Tibial nerve (tissue), 4 donors: ENCODE data around the gene NDRG3. TPM values are rescaled to one million over a fixed set of nuclear protein-coding genes. Genes with fewer than 3 reads are reported as not detected.

ENCODE experiments used
- DNase-seq, 2 donors: peaks; one replicate each; pipeline ENCODE4 v3.0.0-alpha.2; 2019; ENCODE audit warnings: low spot score in 2 of 2
- H3K27ac ChIP-seq, 4 donors: fragments of 200-600 bp; sonication (generic) in 3 of 4; one replicate each; pipeline ENCODE4 v1.5.1; 2017 to 2019; ENCODE audit warnings: mild to moderate bottlenecking in 1 of 4
- H3K27me3 ChIP-seq, 2 donors: fragments of 200-600 bp; sonication (generic) in 1 of 2; one replicate each; pipeline versions ENCODE4 v1.5.1 to v1.6.0; 2017 to 2019
- H3K36me3 ChIP-seq, 3 donors: fragments of 200-600 bp; sonication (generic); one replicate each; pipeline ENCODE4 v1.5.1; 2018 to 2019
- H3K4me1 ChIP-seq, 4 donors: fragments of 200-600 bp; sonication (generic) in 3 of 4; one replicate each; pipeline ENCODE4 v1.5.1; 2017 to 2019
- H3K4me3 ChIP-seq, 4 donors: fragments of 200-600 bp; sonication (generic) in 3 of 4; one replicate each; pipeline ENCODE4 v1.5.1; 2017 to 2019; ENCODE audit warnings: mild to moderate bottlenecking in 1 of 4, moderate library complexity in 1 of 4
- H3K9me3 ChIP-seq, 4 donors: fragments of 200-600 bp; sonication (generic) in 3 of 4; one replicate each; pipeline ENCODE4 v1.5.1; 2017 to 2019
- CTCF ChIP-seq, 5 experiments: fragments of 200-600 bp in 3 of 5; fragments of 450-650 bp in 2 of 5; sonication (generic) in 3 of 5; IDR thresholded peaks; one replicate each; pipeline ENCODE4 v1.5.1; 2016 to 2019; ENCODE audit warnings: antibody characterized with exemption in 5 of 5, mild to moderate bottlenecking in 3 of 5, moderate library complexity in 2 of 5
- EP300 ChIP-seq, 2 donors: sonication (generic); formaldehyde crosslinking; IDR thresholded peaks; one replicate each; pipeline ENCODE4 v1.6.1; 2017; ENCODE audit warnings: antibody characterized with exemption in 2 of 2, mild to moderate bottlenecking in 1 of 2
- POLR2A ChIP-seq, 2 donors: fragments of 450-650 bp; IDR thresholded peaks; one replicate each; pipeline ENCODE4 v1.6.1; 2017; ENCODE audit warnings: antibody characterized with exemption in 2 of 2, mild to moderate bottlenecking in 2 of 2, moderate library complexity in 2 of 2
- WGBS, 2 donors: methylation state at CpG; one replicate each; pipeline ENCODE4 v1.1.5; 2018; 5-methylcytosine and 5-hydroxymethylcytosine counted together
- total RNA-seq, 4 donors: library from RNA; depleted of rRNA; stranded (reverse); fragments of >200 nt; gene quantifications; one replicate each; pipeline ENCODE4 v1.1.0, GENCODE V29; 2016

Gene NDRG3
- total RNA-seq, 4 donors from 2014 or later: 13.9 to 21.9 (median 19.2) TPM

- DNase-seq: no peak
- Histone ChIP-seq H3K27ac (no peak overlapping the region), H3K4me1 (no peaks in the 10 kb centered on the region), H3K4me3 (no peak overlapping the region), H3K27me3 (no peaks in the 10 kb centered on the region), H3K36me3 (no peaks in the 10 kb centered on the region), H3K9me3 (no peaks in the 10 kb centered on the region)
- WGBS, 2 donors: 85 to 96% methylated on average over 9 to 11 of the region's 11 CpGs
- no peak for TF ChIP-seq EP300 (IDR thresholded peaks at IDR 0.05)
- no peak for TF ChIP-seq CTCF (IDR thresholded peaks at IDR 0.05)
- no peak for TF ChIP-seq POLR2A (IDR thresholded peaks at IDR 0.05)
Measured at GRCh38 chr20:36634342-36634741, 111.5 kb downstream of the NDRG3 start.

- Histone ChIP-seq H3K27ac (no peak overlapping the region), H3K4me1 (no peaks in the 10 kb centered on the region), H3K9me3 (no peaks in the 10 kb centered on the region), H3K27me3 (no peaks in the 10 kb centered on the region), H3K4me3 (no peak overlapping the region), H3K36me3 (no peaks in the 10 kb centered on the region)
- TF ChIP-seq EP300 (IDR thresholded peaks at IDR 0.05) (no peak), CTCF (IDR thresholded peaks at IDR 0.05) (no peak), POLR2A (IDR thresholded peaks at IDR 0.05) (no peak)
- no peak for DNase-seq
- WGBS, 2 donors: 56 to 63% methylated on average over 7 to 9 of the region's 9 CpGs
Measured at GRCh38 chr20:36633285-36633772, 112.6 kb downstream of the NDRG3 start.

GRCh38 chr20:36632487-36633284 is 113.2 kb downstream of the NDRG3 start:
- Histone ChIP-seq H3K27ac (no peak overlapping the region), H3K27me3 (no peaks in the 10 kb centered on the region), H3K4me3 (no peak overlapping the region), H3K9me3 (no peaks in the 10 kb centered on the region), H3K4me1 (no peaks in the 10 kb centered on the region), H3K36me3 (no peaks in the 10 kb centered on the region)
- DNase-seq: no peak
- TF ChIP-seq CTCF (IDR thresholded peaks at IDR 0.05) (no peak), POLR2A (IDR thresholded peaks at IDR 0.05) (no peak), EP300 (IDR thresholded peaks at IDR 0.05) (no peak)
- 79 to 82% methylated on average over 14 of the region's 14 CpGs for WGBS, 2 donors

GRCh38 chr20:36632147-36632486 is 113.8 kb downstream of the NDRG3 start:
- Histone ChIP-seq H3K9me3 (no peaks in the 10 kb centered on the region), H3K4me3 (no peak overlapping the region), H3K27me3 (no peaks in the 10 kb centered on the region), H3K36me3 (no peaks in the 10 kb centered on the region), H3K27ac (no peak overlapping the region), H3K4me1 (no peaks in the 10 kb centered on the region)
- WGBS, 2 donors: 75 to 76% methylated on average over 3 of the region's 3 CpGs
- TF ChIP-seq POLR2A (IDR thresholded peaks at IDR 0.05): no peak
- no peak for TF ChIP-seq EP300 (IDR thresholded peaks at IDR 0.05)
- no peak for TF ChIP-seq CTCF (IDR thresholded peaks at IDR 0.05)
- DNase-seq: no peak

GRCh38 chr20:36631646-36632045 is 114.2 kb downstream of the NDRG3 start:
- WGBS, 2 donors: 87 to 92% methylated on average over 6 of the region's 6 CpGs
- H3K27ac ChIP-seq: no peak overlapping the region
- no peaks in the 10 kb centered on the region for H3K36me3 ChIP-seq
- no peak for DNase-seq
- no peaks in the 10 kb centered on the region for H3K9me3 ChIP-seq
- H3K27me3 ChIP-seq: no peaks in the 10 kb centered on the region
- no peaks in the 10 kb centered on the region for H3K4me1 ChIP-seq
- H3K4me3 ChIP-seq: no peak overlapping the region
- TF ChIP-seq POLR2A (IDR thresholded peaks at IDR 0.05) (no peak), EP300 (IDR thresholded peaks at IDR 0.05) (no peak), CTCF (IDR thresholded peaks at IDR 0.05) (no peak)
